Medulla oblongata (tissue), 1 donor: ENCODE results near the gene RPRML.
"Not testable (repeated sequence)": the region's sequence is repeated elsewhere in the genome, so short reads cannot be mapped to it uniquely, and the experiment has no call there.

Source experiments
- DNase-seq: peaks from one replicate; pipeline ENCODE4 v3.0.0-alpha.2; 2015; ENCODE audit errors: extremely low spot score

Gene RPRML

DNA sequence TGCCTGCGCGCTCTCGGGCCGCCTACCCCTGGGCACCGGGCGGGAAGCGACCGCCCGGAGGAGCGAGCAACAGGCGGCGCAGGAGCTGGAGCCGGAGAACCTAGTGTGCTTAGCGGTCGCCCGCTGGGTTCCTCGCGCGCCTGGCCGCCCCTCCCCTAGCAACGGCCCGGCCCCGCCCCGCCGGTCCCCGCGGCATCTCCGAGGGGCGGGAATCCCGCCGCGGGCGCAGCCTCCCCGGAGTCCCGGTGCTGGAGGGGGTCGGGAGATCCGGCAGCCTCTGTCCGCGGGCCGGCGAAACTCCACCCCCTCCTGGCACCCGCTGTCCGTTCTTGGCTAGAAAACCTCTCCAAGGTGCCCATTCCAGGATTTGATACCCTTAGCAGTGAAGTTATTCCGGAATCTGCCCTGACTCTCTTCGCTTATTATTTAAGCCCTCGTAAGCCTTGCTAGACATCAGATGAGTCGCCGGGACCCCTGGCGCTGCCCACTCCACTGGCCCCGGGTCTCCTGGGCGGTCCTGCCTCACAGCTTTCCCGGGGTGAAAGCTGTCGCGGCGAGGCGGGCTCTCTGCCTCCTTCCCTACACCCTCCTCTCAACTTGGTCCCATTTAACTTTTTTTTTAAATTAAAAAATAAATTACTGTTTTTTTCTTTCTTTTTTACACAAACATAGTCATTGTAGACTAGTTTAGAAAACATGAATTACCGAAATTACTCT is at the start of gene RPRML:
Gene RPRML (minus strand): TSS at position 107 of the 717 bp plus-strand sequence. CDS start 246 bp downstream, outside the sequence.
- no peak for DNase-seq

DNA sequence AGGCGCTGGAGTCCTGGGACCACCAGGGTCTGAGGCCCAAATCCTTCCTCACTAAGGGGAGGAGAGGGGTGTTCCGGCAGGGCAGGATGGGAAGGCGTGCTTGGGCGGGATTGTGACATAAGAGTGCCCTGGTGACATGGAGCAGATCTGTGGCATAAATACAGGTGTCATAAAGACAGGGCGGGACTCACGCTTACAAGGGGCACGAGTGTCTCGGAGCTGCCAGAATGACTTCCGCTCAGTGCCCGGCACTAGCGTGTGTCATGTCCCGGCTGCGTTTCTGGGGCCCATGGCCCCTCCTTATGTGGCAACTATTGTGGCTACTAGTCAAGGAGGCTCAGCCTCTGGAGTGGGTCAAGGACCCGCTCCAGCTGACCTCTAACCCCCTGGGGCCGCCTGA is 37.9 kb upstream of the RPRML start:
- DNase-seq: not testable (repeated sequence)

DNA sequence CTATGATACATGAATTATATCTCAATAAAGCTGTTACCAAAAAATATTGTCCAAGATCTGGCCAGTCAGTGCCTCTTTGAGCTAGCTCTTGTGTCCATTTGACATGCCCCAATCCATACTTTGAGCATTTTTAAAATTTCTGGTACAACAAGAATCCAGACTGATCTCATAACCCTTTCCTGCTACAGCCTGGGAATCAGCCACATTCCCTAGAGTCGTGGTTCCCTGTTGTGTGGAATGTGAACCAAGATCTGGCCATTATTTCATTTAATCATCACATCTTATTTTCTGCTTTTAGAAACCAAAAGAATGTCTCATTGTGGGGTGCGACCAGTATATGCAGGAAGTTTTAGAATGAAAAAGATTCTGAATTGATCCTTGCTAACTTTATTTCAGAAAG is 34.3 kb upstream of the RPRML start:
- no peak for DNase-seq

DNA sequence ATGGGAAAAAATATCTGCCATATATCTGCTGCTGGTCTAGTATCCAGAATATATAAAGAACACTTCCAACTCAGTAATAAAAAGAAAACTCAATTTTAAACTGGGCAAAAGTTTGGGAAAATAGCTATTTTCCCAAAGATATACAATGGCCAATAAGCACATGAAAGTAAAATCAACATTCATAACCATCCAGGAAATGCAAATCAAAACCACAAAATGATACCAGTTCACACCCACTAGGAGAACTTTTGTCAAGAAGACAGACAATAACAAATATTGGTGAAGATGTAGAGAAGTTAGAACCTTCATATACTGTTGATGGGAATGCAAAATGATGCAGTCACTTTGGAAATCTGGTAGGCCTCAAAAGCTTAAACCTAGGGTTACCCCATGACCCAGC is 33.4 kb upstream of the RPRML start:
- no peak for DNase-seq

DNA sequence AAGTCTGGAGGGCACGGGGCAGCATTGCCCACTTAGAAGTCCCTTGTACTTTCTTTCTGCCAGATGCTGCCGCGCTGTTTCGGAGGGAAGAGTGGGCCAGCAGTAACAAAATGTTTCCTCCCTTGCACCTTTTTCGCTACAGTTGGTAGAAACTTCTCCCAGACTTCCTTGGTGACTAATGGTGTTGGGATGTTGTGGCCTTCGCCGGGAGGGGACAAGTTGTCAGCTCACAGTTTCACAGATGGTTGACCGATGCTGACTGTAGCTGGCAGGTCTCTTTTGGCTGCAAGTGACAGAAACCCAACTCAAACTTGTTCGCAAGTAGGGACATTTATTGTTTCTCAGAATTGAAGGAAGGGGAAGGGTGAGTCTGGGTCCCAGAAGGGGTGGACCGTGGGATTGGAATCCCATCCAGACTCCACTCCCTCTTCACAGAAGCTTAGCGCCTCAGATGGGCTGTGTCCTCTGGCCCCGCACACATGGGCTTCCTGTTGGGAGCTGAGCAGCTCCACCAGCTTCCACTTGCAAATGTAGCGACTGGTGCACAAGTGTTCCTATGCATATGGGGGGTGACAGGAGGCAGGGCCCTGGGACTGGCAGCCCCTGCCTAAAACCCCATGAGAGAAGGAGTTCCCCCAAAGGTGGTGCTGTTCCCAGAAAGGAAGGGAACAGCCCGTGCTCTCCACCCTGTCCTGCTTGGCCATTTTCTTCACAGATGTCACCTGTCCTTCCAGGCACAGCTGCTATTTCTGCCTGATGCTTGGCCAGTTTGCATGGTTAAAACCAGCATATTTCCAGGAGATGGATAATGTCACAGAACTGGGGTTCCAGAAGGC is 30.9 kb upstream of the RPRML start:
- no peak for DNase-seq

DNA sequence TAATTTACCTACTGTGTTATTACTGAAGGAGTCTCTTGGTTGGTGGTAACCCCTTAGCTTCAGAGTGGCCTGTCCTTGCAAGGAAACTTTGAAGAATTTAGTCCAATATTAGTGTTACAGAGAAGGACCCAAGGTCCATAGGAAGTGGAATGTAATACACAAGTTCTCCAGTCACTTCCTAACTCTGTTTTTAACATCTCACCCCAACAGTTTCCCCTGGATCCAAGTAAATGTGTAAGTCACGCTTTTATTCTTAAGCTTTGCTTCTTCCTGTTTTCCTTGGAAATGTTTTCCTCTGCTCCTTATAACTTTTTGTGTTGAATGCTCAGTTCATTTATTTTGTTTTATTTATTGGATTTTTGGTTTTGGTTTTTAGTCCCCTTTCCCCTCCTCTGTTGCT is 25.9 kb upstream of the RPRML start:
- no peak for DNase-seq

DNA sequence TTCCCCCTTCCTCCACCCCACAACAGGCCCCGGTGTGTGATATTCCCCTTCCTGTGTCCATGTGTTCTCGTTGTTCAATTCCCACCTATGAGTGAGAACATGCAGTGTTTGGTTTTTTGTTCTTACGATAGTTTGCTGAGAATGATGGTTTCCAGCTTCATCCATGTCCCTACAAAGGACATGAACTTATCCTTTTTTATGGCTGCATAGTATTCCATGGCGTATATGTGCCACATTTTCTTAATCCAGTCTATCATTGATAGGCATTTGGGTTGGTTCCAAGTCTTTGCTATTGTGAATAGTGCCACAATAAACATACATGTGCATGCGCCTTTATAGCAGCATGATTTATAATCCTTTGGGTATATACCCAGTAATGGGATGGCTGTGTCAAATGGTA is 24.8 kb upstream of the RPRML start:
- not testable (repeated sequence) for DNase-seq

DNA sequence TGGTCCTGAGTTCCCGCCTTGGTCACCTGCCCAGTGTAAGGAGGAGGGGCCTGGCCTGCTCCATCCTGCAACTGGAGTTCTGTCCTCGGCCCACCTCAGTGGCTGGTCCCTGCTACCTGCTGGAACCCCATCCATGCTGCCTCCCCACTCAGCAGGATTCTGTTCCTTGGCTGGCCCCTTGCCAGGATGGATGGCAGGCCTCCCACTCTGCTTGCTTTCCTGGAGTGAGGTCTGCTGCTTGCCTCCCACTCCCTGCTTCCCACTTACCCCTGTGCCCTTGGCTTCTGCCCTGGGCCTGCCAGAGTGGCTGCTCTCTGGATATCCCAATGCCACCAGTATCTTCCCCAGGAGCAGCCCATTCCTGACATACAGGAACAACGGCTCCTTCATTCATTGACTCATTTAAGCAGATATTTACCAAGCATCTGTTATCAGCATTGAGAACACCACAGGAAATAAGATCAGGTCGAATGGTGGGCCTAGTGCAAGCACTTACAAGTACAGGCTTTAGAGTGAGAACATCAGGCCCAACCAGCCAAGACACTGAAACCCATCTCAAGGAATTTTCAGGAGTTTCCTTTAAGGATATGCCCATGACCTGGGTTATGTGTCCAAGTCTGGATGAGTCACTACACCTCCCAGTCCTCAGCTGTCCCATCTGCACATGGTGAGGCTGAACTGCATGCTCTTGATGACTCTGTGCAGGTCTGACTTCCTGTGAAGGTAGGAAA is 17.0 kb upstream of the RPRML start:
- DNase-seq: no peak

DNA sequence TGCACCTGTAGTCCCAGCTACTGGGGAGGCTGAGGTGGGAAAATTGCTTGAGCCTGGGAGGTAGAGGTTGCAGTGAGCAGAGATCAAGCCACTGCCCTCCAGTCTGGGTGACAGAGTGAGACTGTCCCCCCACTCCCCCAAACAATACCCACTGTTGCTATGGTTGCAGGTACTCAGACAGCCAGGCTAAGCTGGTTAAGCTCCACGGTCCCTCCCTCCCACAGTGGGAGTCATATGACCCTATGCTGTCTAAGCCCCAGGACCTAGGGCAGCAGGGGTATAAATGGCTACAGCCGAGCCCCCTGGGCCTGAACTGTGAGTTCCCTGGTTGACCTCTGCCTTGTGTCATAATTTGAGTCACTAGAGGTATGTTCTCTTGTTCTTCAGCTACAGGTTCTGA is 15.9 kb upstream of the RPRML start:
- no peak for DNase-seq

DNA sequence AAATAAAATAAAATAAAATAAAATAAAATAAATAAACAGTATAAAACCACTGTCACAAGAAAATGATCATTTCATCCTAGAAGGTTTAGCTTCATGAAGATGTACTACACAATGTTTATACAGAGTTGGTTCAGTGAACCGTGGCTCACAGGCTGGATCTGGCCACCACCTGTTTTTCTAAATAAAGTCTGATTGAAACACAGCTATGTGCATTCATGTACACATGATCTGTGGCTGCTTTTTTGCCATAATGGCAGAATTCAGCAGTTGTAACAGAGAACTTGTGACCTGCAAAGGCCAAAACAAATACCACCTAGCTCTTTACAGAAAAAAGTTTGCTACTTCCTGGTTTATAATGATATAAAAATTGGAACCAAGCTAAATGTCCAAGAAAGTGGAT is 12.6 kb upstream of the RPRML start:
- no peak for DNase-seq

DNA sequence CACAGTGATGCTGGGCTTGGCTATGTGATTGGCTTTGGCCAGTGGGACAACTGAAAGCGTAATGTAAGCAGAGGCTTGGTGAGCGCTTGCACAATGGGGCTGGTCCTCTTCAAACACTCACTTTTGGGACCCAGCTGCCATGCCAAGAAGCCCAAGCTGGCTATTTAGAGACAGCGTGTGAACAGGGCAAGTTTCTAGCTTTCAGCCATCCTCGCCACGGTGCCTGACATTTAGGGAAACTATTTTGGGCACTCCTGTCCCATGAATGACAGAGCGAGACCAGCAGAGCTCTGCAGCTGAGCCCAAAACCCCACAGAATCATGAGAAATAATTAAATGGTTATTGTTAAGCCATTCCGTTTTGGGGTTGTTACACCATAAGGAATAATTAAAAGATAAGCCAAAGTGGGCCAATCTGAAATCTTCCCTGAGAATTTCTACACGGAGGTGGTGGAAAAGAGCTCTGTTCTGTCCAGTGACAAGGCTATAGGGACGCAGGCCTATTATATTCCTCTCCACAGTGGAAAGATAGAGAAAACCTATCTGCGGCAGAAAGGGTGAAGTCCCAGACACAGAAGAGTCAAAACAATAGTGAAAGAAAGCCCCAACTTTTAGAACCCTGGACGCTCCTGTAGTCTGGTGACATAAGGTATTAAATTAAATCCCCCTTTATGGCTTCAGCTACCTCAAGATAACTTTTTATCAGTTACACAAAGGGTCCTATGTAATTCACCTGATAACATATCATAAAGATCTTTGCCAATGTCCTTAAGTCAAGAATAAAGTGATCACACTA is 10.8 kb upstream of the RPRML start:
- DNase-seq: no peak

DNA sequence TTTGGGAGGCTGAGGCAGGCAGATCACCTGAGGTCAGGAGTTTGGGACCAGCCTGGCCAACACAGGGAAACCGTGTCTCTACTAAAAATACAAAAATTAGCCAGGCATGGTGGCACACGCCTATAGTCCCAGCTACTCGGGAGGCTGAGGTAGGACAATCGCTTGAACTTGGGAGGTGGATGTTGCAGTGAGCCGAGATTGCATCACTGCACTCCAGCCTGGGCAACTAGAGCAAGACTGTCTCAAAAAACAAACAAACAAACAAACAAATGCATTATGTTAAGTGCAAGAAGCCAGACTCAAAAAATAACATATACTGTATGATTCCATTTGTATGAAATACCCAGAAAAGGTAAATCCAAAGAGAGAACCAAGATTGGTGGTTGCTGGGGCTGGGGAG is 8.9 kb upstream of the RPRML start:
- not testable (repeated sequence) for DNase-seq

DNA sequence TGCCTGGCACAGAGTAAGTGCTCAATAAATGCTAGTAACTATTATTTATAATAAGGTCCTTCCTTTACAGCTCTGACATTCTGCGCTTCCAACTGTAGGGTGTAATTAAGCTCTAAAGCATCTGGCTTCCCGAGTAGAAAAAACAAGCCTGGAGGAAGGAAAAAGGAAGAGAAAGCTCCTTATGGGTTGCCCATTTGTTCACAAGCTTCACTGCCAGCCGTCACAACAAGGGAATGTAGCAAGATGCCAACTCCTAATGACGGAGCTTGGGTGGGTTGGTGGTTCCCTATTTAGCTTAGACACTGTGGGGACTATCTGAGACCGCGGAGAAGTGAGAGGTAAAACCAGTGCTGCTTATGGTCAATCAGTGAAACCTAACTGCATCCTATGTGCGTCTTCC is 7.3 kb upstream of the RPRML start:
- DNase-seq: no peak

DNA sequence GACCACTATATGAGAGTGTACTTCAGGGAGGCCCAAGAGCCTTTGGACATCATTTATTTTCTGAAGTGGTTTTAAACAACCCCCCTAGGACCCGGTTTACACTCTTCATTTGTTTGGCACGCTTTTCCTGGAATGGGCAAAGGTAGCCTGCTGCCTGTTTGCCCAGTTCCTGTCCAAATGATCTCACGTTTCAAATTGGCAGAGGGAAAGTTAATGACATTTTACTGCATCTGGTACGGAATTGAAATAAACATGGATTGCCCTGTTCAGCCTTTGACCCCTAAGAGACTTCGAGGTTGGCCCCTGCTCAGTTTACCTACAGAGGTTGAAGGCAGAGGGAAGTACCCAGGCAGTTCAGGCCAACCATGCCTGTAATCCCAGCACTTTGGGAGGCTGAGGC is 5.8 kb upstream of the RPRML start:
- no peak for DNase-seq

DNA sequence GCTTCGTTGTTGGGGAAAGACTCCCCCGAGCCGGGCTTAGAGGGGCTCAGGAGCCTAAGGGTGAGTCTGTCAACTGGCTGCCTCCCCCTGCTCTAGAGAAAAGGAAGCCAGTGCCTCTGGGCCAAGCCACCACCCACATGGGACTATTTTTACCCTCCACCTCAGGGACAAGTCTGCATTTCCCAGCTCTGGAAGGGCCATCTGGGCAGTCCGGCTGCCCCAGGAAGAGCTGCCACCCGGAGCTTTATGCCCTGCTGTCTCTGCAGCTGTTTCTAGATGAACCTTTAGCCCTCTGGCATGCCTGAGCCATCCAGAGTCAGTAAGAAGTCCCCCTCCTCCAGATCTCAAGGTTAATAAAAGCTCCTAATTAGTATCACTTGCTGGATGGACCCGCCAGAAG is 5.3 kb upstream of the RPRML start:
- DNase-seq: no peak

DNA sequence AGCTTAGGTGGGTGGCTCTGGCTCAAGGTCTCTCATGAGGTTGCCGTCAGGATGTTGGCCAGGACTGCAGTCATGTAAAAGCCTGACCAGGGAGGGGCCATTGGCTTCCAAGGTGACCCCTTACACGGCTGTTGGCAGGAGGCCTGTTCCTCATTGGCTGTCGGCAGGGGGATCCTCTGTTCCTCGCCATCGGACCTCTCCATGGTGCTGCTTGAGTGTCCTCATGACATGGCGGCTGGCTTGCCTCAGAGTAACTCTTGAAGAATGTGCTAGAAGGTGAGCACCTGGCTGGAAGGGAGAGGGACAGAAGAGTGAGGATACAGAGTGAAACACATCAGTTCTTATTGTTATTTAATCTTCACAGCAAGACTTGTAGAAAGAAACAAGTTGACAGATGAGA is 4.7 kb upstream of the RPRML start:
- DNase-seq: no peak

DNA sequence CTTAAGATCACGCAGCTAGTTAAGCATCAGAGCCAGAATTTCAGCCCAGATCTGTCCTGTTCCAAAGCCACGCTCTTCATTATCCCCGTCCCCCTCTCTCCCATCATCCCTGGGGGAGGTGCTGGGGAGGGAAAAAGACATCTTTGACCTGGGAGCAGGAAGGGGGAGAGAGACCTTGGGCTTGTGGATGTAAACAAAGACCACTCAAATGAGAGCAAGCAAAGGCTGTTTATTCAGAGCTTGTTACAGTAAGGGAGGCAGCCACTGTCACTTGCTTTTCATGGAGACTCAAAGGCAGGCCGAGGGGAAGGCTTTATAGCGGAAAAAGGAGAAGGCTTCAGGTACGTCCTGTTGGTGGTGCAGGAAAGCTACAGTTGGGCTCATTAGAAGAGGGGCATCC is 3.5 kb upstream of the RPRML start:
- no peak for DNase-seq

DNA sequence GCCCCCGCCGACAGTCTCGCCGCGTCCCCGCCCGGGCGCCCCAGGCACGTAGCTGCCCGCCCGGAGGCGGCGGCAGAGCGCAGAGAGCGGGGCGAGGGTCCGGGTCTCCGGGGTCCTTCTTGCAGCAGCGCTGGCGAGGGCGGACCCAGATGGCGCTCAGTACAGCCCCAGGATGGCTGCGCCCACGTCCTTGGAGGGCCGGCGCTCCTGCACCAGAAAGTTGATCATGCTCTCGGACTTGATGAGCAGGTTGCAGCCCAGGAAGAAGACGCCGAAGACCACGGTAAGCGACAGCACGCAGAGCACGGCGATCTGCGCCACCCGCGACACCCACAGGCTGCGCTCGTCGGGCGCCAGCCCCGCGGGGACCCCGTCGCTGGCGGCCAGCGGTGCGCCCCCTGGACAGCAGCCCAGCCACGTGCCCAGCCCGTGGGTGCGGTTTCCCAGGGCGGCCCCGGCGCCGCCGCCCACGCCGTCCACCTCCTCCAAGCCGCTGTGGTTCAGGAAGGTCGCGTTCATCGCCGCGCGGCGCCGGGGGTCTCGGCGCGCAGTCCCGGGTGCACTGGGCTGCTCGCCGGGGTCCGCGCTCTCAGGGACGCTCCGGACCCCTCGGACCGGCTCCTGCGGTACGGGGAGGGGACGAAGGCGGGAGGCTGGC is 435 bp downstream of the RPRML start:
- no peak for DNase-seq

DNA sequence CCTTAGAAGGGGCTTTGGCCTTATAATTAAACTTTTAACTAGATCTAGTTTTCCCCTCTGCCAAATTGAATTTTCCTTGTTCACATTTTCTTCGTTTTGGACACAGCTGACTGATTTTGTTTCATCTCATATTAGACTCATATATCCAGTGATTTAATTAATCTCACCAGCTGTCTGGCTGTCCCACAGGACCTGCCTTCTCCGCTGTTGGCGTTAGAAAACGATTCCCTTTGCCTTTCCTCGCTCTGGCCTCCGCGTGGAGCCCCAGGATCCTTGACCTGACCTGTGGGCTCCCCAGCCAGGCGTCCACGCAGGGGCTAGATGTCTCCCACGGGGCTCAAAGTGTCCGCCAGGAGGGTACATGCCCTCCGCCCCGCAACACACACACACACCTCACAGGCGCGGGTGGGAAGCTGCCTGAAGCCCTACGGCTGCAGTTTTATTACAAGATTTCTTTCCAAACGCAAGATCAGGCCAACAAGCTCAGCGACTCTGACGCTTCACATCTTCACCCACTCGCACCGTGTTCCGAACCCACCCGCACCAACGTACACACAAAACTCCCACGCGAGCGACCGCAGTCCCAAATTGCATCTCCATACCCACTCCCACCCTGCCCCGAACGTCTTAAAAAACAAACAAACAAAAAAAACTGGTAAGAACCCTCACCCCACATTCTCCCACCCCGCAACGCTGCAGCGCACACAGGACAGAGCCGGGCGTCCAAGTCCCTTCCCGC is 1.1 kb downstream of the RPRML start:
- DNase-seq: no peak

DNA sequence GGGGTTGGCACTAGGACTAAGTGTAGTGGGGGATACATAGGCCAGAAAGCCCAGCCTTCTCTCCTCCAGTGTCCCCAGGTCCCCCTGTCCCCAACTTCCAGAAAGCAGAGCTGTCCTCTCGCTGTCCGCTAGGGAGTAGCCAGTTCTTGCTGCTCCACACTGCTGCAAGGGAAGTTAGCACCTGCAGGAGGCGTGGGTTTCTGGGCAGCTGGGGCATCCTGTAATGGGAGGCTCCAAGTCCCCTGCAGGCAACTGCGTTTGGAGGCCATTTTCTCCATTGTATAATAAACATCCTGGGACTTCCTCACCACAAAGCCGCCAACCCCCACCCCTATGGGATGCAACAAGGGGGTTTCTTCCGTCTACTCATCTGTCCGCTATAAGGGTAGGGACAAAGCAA is 1.7 kb downstream of the RPRML start:
- DNase-seq: no peak
